H9 (cell line): ENCODE data around the gene B4GALT3. TPM values are rescaled to one million over a fixed set of nuclear protein-coding genes. Genes with fewer than 3 reads are reported as not detected.

ENCODE experiments used
- DNase-seq: peaks from one replicate; pipeline ENCODE4 v3.0.0-alpha.2; 2017
- H2AFZ ChIP-seq: one replicate; pipeline ENCODE4 v1.6.1; 2013; ENCODE audit warnings: mild to moderate bottlenecking, low read length, control low read depth, moderate library complexity
- H2AK5ac ChIP-seq: 2 replicates; pipeline ENCODE4 v1.6.1; 2013; ENCODE audit warnings: low read length, control low read depth, mixed read lengths; ENCODE audit not compliant: insufficient read length
- H2BK120ac ChIP-seq: one replicate; pipeline ENCODE4 v1.6.1; 2013; ENCODE audit warnings: low read depth, mild to moderate bottlenecking, low read length, control low read depth, inconsistent platforms; ENCODE audit not compliant: poor library complexity, severe bottlenecking
- H2BK12ac ChIP-seq: 2 replicates; pipeline ENCODE4 v1.6.1; 2013; ENCODE audit warnings: low read length, control low read depth, mixed read lengths, low read depth; ENCODE audit not compliant: insufficient read length
- H2BK15ac ChIP-seq: 2 replicates; pipeline ENCODE4 v1.6.1; 2013; ENCODE audit warnings: low read depth, low read length, control low read depth
- H2BK20ac ChIP-seq: one replicate; pipeline ENCODE4 v1.6.1; 2013; ENCODE audit warnings: low read depth, mild to moderate bottlenecking, low read length, control low read depth, inconsistent platforms; ENCODE audit not compliant: poor library complexity, severe bottlenecking
- H2BK5ac ChIP-seq: 2 replicates; pipeline ENCODE4 v1.6.1; 2013; ENCODE audit warnings: low read length, control low read depth, mixed read lengths; ENCODE audit not compliant: insufficient read length
- H3K14ac ChIP-seq: 2 replicates; pipeline ENCODE4 v1.6.1; 2013; ENCODE audit warnings: low read length, control low read depth; ENCODE audit not compliant: insufficient read depth
- H3K18ac ChIP-seq: 2 replicates; pipeline ENCODE4 v1.6.1; 2013; ENCODE audit warnings: low read depth, mild to moderate bottlenecking, mixed read lengths, low read length, control low read depth; ENCODE audit not compliant: insufficient read length
- H3K23ac ChIP-seq: 2 replicates; pipeline ENCODE4 v1.6.1; 2013; ENCODE audit warnings: low read length, control low read depth, mixed read lengths, low read depth; ENCODE audit not compliant: insufficient read length
- H3K23me2 ChIP-seq: 2 replicates; pipeline ENCODE4 v1.6.1; 2013; ENCODE audit warnings: low read depth, mild to moderate bottlenecking, mixed read lengths, low read length, control low read depth; ENCODE audit not compliant: insufficient read length, poor library complexity, severe bottlenecking
- H3K27ac ChIP-seq: 2 replicates; pipeline ENCODE4 v1.5.1; 2013; ENCODE audit warnings: low read length, control low read depth, mixed read lengths, low read depth; ENCODE audit not compliant: insufficient read length
- H3K27me3 ChIP-seq: 2 replicates; pipeline ENCODE4 v1.6.1; 2013; ENCODE audit warnings: low read length, control low read depth, inconsistent platforms; ENCODE audit not compliant: insufficient read depth
- H3K4ac ChIP-seq: 2 replicates; pipeline ENCODE4 v1.6.1; 2013; ENCODE audit warnings: low read depth, mild to moderate bottlenecking, control low read depth, inconsistent platforms, low read length, moderate library complexity
- H3K4me1 ChIP-seq: 2 replicates; pipeline ENCODE4 v1.6.1; 2013; ENCODE audit warnings: low read length, control low read depth, inconsistent platforms; ENCODE audit not compliant: insufficient read depth
- H3K4me2 ChIP-seq: 2 replicates; pipeline ENCODE4 v1.6.1; 2013; ENCODE audit warnings: low read length, control low read depth, mixed read lengths; ENCODE audit not compliant: insufficient read length, insufficient read depth
- H3K56ac ChIP-seq: 2 replicates; pipeline ENCODE4 v1.6.1; 2013; ENCODE audit warnings: low read depth, mild to moderate bottlenecking, mixed read lengths, low read length, control low read depth; ENCODE audit not compliant: insufficient read length
- H3K79me1 ChIP-seq: 2 replicates; pipeline ENCODE4 v1.6.1; 2013; ENCODE audit warnings: low read depth, mild to moderate bottlenecking, moderate library complexity, low read length, control low read depth, inconsistent platforms; ENCODE audit not compliant: insufficient read depth, poor library complexity, severe bottlenecking
- H3K79me2 ChIP-seq: 2 replicates; pipeline ENCODE4 v1.6.1; 2013; ENCODE audit warnings: low read length, control low read depth, inconsistent platforms; ENCODE audit not compliant: insufficient read depth
- H3K9ac ChIP-seq: 2 replicates; pipeline ENCODE4 v1.6.1; 2013; ENCODE audit warnings: low read length, control low read depth, mixed read lengths; ENCODE audit not compliant: insufficient read length; ENCODE audit errors: extremely low read depth
- H3K9me3 ChIP-seq: one replicate; pipeline ENCODE4 v1.6.1; 2013; ENCODE audit warnings: low read depth, low read length, inconsistent platforms; ENCODE audit not compliant: control insufficient read depth
- H3T11ph ChIP-seq: one replicate; pipeline ENCODE4 v1.6.1; 2013; ENCODE audit warnings: mild to moderate bottlenecking, low read length, control low read depth, inconsistent platforms
- H4K20me1 ChIP-seq: one replicate; pipeline ENCODE4 v1.6.1; 2013; ENCODE audit not compliant: control insufficient read depth, insufficient read length, insufficient read depth
- H4K5ac ChIP-seq: 2 replicates; pipeline ENCODE4 v1.6.1; 2013; ENCODE audit warnings: low read depth, mild to moderate bottlenecking, mixed read lengths, low read length, control low read depth; ENCODE audit not compliant: insufficient read length
- H4K8ac ChIP-seq: replicated peaks from 2 replicates; pipeline ENCODE4 v1.6.1; 2013; ENCODE audit warnings: low read length, control low read depth, mixed read lengths, low read depth; ENCODE audit not compliant: insufficient read length
- H4K91ac ChIP-seq: 2 replicates; pipeline ENCODE4 v1.6.1; 2013; ENCODE audit warnings: low read depth, mild to moderate bottlenecking, moderate library complexity, mixed read lengths, low read length, control low read depth; ENCODE audit not compliant: insufficient read length
- H3K27ac Mint-ChIP-seq, 3 experiments: 2 replicates in 2 of 3; 3 replicates in 1 of 3; pipeline ENCODE4 v1.8.0; 2020 to 2021; ENCODE audit warnings: mixed read lengths in 3 of 3, mild to moderate bottlenecking in 1 of 3, moderate library complexity in 1 of 3
- H3K27me3 Mint-ChIP-seq: 2 replicates; pipeline ENCODE4 v1.8.0; 2021; ENCODE audit warnings: low read depth, mild to moderate bottlenecking, moderate library complexity, mixed read lengths
- H3K36me3 Mint-ChIP-seq, 3 experiments: 2 replicates in 2 of 3; 3 replicates in 1 of 3; pipeline ENCODE4 v1.8.0; 2020 to 2021; ENCODE audit warnings: low read depth in 3 of 3, mixed read lengths in 3 of 3; ENCODE audit not compliant: insufficient read depth in 1 of 3
- H3K4me1 Mint-ChIP-seq, 2 experiments: 2 replicates each; pipeline ENCODE4 v1.8.0; 2020; ENCODE audit warnings: mixed read lengths in 2 of 2
- H3K4me3 Mint-ChIP-seq, 2 experiments: 2 replicates in 1 of 2; 3 replicates in 1 of 2; pipeline ENCODE4 v1.8.0; 2020 to 2021; ENCODE audit warnings: mild to moderate bottlenecking in 2 of 2, mixed read lengths in 2 of 2, moderate library complexity in 1 of 2
- H3K9me3 Mint-ChIP-seq, 2 experiments: 2 replicates in 1 of 2; 3 replicates in 1 of 2; pipeline ENCODE4 v1.8.0; 2020; ENCODE audit warnings: mild to moderate bottlenecking in 2 of 2, mixed read lengths in 2 of 2, moderate library complexity in 1 of 2
- CTCF ChIP-seq: fragments of 200-600 bp; sonication (generic); conservative IDR thresholded peaks from 3 replicates; pipeline ENCODE4 v1.8.0; 2021; ENCODE audit warnings: antibody characterized with exemption, mild to moderate bottlenecking
- WGBS: extraction: QIAGEN DNeasy Blood & Tissue Kit; methylation state at CpG from one replicate; pipeline ENCODE4 v1.1.7; 2013; ENCODE audit warnings: missing lambda C conversion rate, low lambda C conversion rate, mixed read lengths; ENCODE audit not compliant: insufficient read length; ENCODE audit errors: extremely low coverage; 5-methylcytosine and 5-hydroxymethylcytosine counted together
- total RNA-seq: library from RNA; stranded (reverse); gene quantifications from 2 replicates; pipeline ENCODE4 v1.2.1, GENCODE V29; 2021

Gene B4GALT3
- total RNA-seq, 1 experiment from 2014 or later, result 31.8 TPM

GRCh38 chr1:161209790-161210409 lies 32.6 kb upstream of the B4GALT3 start:
- peak; percentile 94 for TF ChIP-seq CTCF
- no peak overlapping the region for H3K4me2 ChIP-seq
- no peak overlapping the region for H3K18ac ChIP-seq

More at GRCh38 chr1:161209790-161210409, 32.6 kb upstream of the B4GALT3 start:
- H4K91ac ChIP-seq, result no peak overlapping the region
- Mint-ChIP-seq H3K27me3 (no peaks in the 10 kb centered on the region), H3K4me3 (no peak overlapping the region), H3K36me3 (peaks cover 35 to 80% (median 76%) of the 10 kb centered on the region in 3 experiments), H3K4me1 (peaks cover 4 to 12% of the 10 kb centered on the region in 2 experiments), H3K27ac (peak overlapping the region; percentile 32 to 87 (median 46); a peak in 5 of 7 replicates), H3K9me3 (no peaks in the 10 kb centered on the region)
- no peak overlapping the region for H4K8ac ChIP-seq
- no peak overlapping the region for H3K23ac ChIP-seq
- no peak overlapping the region for H4K5ac ChIP-seq
- no peaks in the 10 kb centered on the region for H3K79me1 ChIP-seq
- no peak overlapping the region for H3T11ph ChIP-seq
- H3K4ac ChIP-seq, result no peak overlapping the region
- no peak overlapping the region for H2BK15ac ChIP-seq
- no peak overlapping the region for H3K27ac ChIP-seq
- H3K9me3 ChIP-seq, result no peaks in the 10 kb centered on the region
- no peak overlapping the region for H2BK12ac ChIP-seq
- H3K9ac ChIP-seq, result no peak overlapping the region
- no peak overlapping the region for H2BK5ac ChIP-seq
- no CpG with 5 or more reads among the region's 11 CpGs for WGBS
- H2BK20ac ChIP-seq, result no peak overlapping the region
- H3K23me2 ChIP-seq, result no peaks in the 10 kb centered on the region
- H3K56ac ChIP-seq, result no peak overlapping the region
- H3K14ac ChIP-seq, result no peak overlapping the region
- H4K20me1 ChIP-seq, result no peaks in the 10 kb centered on the region
- no peaks in the 10 kb centered on the region for H3K27me3 ChIP-seq
- DNase-seq, result peak; percentile 91
- H3K4me1 ChIP-seq, result peaks cover 2% of the 10 kb centered on the region; the same call in 1 of the 2 replicates
- H3K79me2 ChIP-seq, result no peaks in the 10 kb centered on the region
- no peak overlapping the region for H2AFZ ChIP-seq
- no peak overlapping the region for H2BK120ac ChIP-seq
- H2AK5ac ChIP-seq, result no peak overlapping the region
